NCI-H2171 treated with DMSO at 0.1 percent for 48 hours (cell line): Measurements from ENCODE around the gene CERKL.

Experiments
- DNase-seq: peaks from one replicate; lab custom pipeline; 2025; lab: John Stamatoyannopoulos, UW

CERKL gene

DNA sequence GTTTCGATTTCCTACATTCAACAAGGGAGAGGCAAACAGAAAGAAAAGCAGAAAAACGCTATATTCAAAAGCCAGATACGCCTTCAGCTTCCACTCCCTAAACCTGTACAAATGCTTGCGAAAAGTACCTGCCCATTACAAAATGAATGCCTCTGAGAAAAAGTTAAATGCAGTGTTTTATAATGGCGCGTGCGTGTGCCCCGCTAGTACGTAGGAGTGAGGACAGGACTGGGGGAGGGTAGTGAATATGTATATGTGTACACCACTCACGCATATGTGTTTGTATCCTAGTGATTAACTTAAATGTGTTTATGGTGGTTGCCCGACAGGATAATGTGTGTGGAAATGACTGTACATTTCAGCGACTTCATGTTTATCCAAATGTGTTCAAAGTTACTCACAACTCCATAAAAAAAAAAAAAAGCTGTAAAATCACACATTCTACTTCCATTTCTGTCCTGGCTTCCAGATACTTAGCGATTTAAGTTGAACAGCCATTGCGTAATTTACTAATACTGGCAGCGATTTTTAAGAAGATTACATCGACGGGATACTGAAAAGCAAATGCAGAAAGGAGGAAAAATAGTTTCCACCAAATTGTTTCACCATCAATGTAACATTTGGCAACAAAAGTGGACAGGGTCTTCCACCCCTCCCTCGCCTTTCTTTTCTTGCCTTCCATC, 22.1 kb upstream of the CERKL start:
- DNase-seq: peak; percentile 81

DNA sequence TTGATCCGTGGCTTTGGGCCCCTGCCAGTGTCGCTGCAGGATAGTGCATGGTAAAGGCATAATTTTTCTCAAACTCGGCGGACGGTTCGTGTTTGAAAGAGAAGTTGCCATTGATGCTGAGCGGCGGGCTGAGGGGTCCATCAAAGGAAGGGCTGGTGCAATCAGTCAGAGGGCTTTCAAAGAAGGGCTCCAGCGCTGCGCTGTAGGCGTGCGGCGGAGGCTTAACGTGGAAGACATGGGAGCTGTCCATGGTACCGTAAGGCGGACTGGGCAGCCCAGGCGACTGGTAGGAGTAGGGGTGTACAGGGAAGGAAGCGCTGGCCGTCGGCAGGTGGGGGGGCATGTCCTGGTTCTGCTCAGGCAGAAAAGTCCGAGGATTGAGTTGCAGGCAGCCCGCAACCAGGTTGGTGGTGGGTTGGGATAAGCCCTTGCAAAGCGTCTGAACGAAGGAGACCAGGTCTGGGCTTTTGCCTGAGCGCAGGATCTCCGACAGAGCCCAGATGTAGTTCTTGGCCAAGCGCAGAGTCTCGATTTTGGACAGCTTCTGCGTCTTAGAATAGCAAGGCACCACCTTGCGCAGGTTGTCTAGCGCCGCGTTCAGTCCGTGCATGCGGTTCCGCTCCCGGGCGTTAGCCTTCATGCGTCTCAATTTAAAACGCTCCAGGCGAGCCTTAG, 21.1 kb upstream of the CERKL start:
- peak; percentile 79 for DNase-seq

DNA sequence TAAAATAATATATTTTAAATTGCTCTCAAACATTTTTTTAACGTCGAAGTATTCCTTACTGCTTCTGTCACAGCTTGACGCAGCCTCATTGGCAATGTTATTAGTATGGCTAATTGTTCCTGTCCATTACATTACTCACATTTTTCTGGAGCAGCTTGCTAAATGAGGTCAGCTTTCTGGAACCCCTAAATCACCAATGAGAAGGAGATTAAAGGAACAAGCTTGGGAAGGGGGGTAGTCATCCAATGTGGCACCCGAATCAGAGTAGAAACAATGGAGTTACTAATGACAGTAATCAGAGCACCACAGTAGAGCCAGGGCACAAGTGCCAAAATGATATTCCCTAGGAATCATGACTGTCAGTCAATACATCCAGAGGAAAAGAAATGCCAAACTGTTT, 18.3 kb upstream of the CERKL start:
- peak; percentile 85 for DNase-seq

DNA sequence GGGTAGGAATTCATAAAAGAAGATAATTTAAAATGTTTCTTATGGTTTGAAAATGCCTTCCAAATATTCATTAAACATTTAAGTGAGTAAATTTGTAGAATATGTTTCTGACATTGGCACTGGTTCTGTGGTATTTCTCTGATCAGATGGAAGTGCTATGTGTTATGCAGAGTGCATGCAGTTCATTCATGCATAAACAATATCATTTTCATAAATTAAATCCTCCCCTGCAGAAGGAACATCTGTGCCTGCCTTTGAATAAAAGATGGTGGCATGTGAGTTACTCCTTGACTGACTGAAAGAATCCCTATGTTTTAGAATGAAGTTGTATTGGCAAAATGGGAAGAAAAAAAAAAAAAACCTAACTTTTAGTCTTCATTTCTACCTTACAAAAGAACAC, 17.6 kb upstream of the CERKL start:
- peak; percentile 92 for DNase-seq

DNA sequence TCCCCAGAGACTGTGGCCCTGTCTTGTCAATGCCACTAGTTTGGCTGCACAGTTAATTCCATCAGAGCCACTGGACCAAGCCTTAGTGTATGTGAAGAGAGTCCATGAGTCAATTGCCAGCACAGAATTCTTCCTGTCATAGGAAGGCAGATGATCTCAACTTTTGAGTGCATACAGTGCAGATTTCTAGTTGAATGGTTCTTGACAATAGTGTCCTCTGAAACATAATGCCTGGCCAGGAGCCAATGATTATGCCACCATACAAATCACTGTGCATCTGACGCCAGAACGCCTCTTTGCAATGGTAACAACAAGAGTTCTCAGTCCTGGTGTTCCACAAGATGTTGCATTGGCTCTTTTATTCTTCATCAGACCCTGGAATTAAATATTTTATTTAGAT, 16.3 kb upstream of the CERKL start:
- peak; percentile 97 for DNase-seq

DNA sequence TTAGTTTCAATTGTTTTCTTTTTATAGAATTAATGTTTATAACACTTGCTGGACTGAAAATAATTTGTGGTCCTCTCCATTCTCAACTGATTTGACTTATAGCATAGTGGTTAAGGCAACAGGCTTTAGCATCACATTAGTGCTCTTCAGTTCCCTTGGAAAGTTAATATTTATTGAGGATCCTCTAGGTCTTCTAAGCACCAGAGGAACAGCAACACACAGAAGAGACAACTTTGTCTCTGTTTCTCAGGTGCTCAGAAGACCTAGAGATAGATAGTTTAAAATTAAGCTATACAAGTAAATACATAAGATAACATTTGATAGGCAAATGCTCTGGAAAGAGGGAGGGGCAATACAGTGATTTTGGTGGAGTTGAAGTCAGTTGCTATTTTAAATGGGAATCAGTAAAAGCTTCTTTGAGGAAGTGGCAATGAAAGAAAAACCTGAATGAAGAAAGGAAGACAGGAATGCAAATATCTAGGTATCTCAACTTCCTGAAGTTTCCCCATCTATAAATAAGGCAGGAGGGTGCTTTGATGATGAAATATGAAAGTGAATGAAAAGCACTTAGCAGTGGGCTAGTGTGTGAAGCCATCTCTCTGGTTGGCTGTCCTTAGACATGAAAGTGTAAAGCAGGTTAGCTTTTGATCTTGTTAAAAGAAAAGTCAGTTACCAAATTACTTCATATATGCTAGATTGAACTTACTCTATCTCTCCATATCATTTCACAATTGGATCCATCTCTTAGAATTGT, 15.5 kb upstream of the CERKL start:
- DNase-seq: no peak

DNA sequence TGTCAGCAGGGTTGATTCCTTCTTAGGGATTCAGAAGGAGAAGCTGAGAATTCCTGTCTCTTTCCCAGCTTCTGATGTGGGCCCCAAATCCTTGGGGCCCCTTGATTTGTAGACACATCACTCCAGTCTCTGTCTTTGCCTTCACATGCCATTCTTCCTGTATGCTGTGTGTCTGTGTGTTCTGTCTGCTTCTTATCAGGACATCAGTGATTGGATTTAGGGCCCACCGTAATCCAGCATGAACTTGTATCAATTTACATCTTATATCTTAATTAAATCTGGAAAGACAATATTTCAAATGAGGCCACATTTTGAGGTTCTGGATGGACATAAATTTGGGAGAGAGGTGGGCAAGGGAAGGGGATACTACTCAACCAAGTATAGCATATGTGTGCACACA, 13.7 kb upstream of the CERKL start:
- no peak for DNase-seq

DNA sequence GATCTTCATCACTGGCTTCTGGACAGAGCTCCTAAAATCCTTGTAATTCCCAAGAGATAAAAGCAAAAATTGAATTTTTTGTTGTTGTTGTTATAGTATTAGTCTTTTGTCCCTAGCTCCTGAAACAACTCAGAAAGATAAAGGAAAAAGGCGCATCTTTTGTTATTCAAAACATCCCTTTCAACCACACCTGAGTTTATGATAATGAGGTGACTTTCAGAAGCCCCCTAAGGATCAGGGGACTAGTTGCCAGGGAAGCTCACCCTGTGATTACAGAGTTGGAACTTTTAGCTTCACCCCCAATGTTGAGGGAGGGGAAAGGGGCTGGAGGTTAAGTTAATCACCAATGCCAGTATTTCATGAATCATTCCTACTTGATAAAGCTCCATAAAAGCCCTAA, 10.3 kb upstream of the CERKL start:
- DNase-seq: no peak

DNA sequence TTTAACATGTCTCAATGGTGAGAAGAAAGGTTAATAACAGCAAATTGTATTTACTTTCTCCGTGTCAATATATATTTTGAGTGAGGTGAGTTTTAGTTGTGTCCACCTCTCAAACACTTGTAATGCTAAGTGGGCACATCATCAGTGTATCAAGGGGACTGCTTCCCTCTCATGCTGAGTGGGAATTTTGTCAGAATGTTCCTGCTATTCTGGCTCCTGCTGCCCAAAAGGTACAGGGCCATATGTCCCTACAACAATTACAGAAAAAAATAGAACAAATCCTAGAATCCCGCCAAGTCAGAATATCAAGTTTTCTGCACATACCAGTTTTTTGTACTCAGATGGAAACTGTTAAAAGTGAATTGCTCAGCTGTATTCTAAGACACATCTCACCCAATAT, 5.4 kb upstream of the CERKL start:
- no peak for DNase-seq

DNA sequence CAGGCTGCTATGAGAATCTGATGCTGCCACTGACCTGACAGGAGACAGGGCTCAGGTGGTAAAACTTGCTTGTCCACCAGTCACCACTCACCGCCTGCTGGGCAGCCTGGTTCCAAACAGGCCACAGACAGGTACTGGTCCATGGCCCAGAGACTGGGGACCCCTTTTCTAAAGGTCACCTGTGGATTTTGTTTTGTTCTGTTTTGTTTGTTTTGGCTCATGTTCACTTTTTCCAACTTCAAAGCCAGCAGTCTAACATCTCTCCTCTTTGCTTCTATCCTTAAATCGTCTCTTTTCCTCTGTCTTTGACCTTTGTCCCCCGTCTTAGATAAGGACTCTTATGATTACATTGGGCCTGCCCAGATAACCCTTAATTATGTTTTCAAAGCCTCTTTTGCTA, 3.3 kb upstream of the CERKL start:
- no peak for DNase-seq

DNA sequence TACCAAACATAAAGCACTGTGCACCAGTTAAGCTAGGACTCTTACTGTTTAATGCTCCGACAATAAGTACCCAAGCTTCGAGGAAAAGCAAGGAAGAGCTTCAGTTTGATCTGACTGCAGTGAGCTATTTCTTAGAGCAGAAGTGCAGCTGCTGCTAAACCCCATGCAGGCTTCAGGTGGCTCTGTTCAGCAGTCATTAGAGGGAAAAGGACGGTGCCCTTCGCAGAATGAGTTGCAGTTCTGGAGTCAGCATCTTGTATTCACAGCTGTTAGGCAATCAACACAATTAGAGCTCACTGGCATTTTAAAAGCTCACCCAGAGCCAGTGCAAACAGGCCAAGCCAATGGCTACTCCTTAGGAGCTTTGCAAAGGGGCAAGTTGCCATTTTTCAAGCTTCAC, 1.5 kb upstream of the CERKL start:
- DNase-seq: peak; percentile 85

DNA sequence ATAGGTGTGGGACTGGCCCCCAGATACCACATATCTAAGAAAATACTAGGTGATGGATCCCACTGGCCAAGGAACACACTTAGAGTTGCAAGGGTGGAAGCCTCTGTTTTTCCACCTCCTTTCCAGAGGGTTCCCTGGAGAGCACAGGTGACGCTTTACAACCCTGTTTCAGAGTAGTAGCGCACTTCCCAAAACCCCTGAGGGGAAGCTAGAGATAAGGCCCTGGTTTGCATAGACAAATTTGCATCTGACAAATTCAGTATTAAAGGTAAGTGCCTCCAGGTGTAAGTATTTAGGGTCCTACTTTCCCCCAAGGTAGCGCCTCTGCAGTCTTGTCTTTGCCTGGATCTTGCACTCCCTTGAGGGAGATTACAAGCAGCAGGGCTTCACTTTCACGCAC, 474 bp upstream of the CERKL start:
- DNase-seq: peak; percentile 60

DNA sequence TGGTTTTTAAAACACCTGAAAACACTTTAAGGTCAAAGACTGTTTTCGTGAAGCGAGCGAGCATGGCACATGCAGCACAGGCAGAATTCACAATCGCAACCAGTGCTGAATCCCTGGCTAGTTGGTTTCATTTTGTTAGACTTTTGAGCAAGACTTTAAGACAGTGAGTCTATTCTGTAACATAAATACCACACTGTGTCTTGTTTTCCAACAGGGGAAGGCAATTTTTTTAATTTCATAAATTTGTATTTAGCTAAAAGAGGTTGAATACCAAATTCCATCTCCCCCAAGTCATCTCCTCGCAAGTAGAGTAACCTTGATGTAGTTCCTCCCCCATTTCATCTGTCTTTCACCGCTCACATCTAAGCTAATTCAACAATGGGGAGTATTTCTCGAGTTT, 1.4 kb downstream of the CERKL start:
- DNase-seq: no peak

DNA sequence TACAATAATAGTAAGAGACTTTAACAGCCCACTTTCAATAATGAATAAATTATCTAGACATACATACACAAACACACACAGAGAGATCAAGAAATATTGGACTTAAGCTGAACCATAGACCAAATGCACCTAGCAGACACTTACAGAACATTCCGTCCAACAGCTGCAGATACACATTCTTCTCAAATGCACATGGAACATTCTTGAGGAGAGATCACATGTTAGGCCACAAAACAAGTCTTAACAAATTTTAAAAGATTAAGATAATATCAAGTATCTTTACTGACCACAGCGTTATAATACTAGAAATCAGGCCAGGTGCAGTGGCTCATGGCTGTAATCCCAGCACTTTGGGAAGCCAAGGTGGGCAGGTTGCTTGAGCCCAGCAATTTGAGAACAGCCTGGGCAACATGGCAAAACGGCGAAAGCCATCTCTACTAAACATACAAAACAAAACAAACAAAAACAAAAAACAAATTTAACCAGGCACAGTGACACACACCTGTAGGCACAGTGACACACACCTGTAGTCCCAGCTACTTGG, 7.4 kb downstream of the CERKL start:
- no peak for DNase-seq

DNA sequence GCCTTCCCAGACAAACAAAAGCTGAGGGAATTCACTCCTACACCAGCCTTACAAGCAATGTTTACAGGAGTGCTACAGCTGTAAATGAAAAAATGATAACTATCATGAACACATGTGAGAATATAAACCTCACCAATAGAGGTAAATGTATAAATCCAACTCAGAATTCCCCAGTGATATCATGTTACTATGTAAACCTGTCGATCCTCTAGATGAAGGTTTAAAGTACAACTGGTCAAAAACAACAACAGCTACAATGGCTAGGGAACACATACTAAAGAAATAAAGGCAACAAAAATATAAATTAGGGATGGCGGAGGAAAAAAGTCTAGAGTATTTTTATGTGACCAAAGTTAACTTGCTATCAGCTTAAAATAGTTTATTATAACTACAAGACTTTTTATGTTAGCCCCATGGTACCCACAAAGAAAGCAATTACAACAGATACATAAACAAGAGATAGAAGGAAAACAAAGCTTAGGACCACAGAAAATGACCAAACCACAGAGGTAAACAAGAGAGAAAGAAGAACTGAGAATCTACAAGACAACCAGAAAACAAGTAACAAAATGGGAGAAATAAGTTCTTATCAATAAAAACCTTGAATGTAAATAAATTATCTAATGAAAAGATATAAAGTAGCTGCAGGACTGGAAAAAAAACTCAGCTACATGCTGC, 8.3 kb downstream of the CERKL start:
- peak; percentile 66 for DNase-seq

DNA sequence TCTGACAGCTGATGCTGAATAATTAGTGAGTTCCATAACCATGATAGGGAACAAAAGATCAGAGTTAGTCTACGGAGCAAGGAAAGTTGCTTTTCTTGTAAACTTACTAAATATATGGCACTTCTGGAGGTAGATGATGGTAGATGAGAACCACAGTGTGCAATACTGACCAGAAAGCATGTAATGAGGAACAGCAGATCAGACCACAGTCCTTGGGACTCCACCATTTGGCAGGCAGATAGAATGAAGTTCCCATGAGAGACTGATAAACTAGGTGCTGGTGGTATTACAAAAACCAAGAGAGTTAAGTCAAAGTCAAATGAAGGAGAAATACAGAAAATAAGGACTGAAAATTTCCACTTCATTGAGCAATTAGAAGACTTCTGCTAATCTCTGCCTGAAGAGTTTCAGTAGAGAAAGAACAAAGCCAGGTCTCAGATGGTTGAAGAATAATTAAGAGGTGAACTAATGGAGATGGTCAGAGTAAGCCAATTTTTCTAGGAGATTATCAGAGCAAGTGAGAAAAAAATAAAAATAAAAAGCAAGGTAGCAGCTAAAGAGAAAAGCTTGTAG, 10.4 kb downstream of the CERKL start:
- no peak for DNase-seq

DNA sequence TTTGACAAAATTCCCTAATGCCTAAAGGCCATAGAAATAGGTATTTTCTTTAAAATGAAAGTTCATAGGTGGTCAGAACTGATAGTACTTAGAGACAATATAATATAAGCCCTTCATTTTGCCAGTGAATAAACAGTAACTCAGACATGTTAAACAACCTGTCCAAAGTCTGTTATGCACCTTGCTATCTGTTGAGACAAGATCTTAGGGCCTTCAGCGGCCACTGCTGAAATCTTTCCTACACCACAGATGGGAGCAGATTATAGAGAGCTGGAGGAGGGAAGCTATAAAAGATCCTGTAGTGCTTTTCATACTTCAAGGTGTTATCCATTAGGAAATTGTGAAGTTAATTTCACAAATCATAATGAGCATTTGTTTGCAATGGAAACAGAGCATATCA, 13.8 kb downstream of the CERKL start:
- no peak for DNase-seq

DNA sequence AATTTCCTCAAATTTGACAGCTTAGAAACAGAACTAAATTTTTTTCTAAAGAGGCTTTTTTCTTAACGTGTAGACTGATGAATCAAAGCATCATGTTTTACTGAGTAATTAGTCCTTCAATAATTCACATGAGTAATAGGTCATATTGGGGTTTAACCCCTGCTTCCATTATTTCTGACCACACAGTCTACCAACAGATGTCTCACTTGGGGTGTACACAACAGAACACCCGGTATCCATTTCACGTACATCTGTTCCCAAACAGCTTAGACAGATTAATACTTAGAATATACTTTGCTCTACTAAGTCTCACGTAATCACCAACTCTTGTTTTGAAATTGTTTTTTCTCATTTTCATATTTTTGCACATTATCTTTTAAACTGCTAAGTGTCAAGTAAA, 14.8 kb downstream of the CERKL start:
- DNase-seq: peak; percentile 93

DNA sequence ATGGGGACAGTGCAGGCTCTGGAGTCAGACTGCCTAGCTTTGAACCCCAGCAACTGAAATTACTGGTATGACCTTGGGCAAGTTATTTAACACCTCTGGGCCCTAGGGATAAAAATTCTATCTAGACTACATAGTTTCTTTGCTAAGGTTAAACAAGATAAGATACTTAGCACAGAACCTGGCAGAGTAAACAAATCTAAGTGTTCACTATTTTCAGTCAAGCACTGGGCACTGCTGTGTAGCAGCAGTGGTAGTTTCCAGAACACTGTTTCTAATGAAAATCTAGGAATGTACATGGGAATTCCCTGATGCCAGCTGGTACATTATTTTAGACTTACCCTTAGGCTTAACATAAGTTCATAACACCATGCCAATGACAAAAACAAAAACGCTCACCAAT, 17.2 kb downstream of the CERKL start:
- DNase-seq: no peak

DNA sequence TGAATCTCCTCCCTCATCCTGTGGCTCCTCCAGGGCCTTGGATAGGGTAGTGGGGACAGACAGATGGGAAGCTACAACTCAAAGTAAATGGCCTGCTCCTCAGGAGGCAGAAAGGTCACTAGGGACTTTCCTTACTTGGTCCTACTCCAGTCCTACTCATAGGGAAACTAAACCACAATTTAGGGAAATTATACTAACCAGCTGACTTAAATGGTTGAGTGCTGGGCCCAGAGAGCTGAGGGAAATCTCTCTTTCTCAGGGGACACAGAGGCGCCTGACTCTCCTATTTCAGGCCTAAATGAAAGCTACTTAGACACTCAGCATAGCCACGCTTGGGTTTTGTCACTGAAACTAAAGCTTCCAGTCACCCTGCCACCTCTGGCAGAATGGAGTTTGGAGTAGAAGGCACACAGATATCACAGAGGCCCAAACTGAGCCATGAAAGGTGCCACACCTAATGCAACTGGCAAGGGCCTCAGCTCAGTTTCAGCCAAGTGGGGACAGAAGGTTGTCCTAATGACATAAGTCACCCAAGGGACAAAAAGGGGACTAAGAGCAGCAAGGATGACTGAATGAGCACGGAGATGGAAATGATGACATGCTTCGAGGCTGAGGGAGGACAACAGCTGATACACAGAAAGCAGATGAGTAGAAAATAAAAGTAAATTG, 24.0 kb downstream of the CERKL start:
- DNase-seq: peak; percentile 85
